ENCODE results near the gene PDIA3. TPM values are rescaled to one million over a fixed set of nuclear protein-coding genes. Genes with fewer than 3 reads are reported as not detected.
"Not testable (repeated sequence)": the region's sequence is repeated elsewhere in the genome, so short reads cannot be mapped to it uniquely, and the experiment has no call there.

PDIA3 gene
- 330 TPM for total RNA-seq
- long read RNA-seq, transcript PDIA3-201 (13 exons, 3,727 nt) = major isoform, 504 of 537 reads
- long read RNA-seq, partial matches to known transcripts = 14 of 537 reads
- long read RNA-seq, other reads (novel, unspliced or antisense) = 19 of 537 reads

DNA sequence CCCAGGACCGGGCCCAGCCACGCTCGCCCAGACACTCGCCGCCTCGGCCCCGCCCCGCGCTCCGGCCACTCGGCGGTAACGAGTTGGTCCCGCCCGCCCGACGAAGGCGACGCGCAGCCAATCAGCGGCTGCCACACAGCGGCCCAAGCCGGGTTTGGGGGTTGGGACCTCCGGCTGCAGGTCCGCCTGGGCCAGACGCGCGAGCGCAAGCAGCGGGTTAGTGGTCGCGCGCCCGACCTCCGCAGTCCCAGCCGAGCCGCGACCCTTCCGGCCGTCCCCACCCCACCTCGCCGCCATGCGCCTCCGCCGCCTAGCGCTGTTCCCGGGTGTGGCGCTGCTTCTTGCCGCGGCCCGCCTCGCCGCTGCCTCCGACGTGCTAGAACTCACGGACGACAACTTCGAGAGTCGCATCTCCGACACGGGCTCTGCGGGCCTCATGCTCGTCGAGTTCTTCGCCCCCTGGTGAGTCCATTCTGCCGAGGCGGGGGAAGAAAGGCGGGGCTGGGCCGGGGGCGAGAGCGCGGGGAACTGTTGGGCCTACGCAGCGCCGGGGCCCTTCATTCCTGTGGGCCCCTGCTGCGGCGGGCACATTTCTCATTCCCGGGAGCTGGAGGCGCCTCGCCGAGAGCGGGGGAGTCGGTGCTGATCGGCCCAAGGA, at the start of gene PDIA3:
Gene PDIA3 (plus strand): TSS at position 194 of the 658 bp plus-strand sequence. CDS start 102 bp downstream, at position 296.
- H3K4me1 ChIP-seq = peaks cover 42% of the 10 kb centered on the region
- H3K27me3 ChIP-seq (ENCODE audit: low read depth); H3K9me3 ChIP-seq; intact Hi-C loops (cut with DNase I); H3K36me3 ChIP-seq: not testable (repeated sequence)
- TF ChIP-seq, protein P1, sequence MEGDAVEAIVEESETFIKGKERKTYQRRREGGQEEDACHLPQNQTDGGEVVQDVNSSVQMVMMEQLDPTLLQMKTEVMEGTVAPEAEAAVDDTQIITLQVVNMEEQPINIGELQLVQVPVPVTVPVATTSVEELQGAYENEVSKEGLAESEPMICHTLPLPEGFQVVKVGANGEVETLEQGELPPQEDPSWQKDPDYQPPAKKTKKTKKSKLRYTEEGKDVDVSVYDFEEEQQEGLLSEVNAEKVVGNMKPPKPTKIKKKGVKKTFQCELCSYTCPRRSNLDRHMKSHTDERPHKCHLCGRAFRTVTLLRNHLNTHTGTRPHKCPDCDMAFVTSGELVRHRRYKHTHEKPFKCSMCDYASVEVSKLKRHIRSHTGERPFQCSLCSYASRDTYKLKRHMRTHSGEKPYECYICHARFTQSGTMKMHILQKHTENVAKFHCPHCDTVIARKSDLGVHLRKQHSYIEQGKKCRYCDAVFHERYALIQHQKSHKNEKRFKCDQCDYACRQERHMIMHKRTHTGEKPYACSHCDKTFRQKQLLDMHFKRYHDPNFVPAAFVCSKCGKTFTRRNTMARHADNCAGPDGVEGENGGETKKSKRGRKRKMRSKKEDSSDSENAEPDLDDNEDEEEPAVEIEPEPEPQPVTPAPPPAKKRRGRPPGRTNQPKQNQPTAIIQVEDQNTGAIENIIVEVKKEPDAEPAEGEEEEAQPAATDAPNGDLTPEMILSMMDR (IDR thresholded peaks at IDR 0.05) = peak; percentile 10
- peak within 1 kb of the TSS; percentile 79 for H3K4me3 ChIP-seq
- peak within 1 kb of the TSS; percentile 97 for H3K27ac ChIP-seq
- peak; percentile 95 for DNase-seq
- ATAC-seq = peak; percentile 98 to 99

DNA sequence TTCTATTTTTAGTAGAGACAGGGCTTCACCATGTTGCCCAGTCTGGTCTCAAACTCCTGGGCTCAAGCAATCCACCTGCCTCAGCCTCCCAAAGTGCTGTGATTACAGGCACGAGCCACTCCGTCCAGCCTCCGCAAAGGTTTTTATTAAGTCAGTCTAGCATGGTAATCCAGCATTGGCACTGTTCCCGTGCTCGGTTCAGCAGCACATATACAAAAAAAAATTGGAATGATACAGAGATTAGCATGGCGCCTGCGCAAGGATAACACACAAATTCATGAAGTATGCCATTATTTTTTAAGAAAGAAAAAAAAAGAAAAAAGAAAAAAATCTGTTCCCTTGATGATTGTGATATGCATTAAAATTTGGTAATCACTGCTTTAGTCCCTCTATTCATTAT, 44.1 kb upstream of the PDIA3 start:
- no peaks in the 10 kb centered on the region for H3K4me1 ChIP-seq
- no peak for DNase-seq
- no peak overlapping the region for H3K4me3 ChIP-seq
- H3K27me3 ChIP-seq (ENCODE audit: low read depth) = no peaks in the 10 kb centered on the region
- H3K27ac ChIP-seq = no peak overlapping the region
- ATAC-seq = no peak
- H3K36me3 ChIP-seq = no peaks in the 10 kb centered on the region
- TF ChIP-seq, protein P1 (IDR thresholded peaks at IDR 0.05) = no peak
- intact Hi-C loops (cut with DNase I) = no loop called here
- H3K9me3 ChIP-seq = no peaks in the 10 kb centered on the region

DNA sequence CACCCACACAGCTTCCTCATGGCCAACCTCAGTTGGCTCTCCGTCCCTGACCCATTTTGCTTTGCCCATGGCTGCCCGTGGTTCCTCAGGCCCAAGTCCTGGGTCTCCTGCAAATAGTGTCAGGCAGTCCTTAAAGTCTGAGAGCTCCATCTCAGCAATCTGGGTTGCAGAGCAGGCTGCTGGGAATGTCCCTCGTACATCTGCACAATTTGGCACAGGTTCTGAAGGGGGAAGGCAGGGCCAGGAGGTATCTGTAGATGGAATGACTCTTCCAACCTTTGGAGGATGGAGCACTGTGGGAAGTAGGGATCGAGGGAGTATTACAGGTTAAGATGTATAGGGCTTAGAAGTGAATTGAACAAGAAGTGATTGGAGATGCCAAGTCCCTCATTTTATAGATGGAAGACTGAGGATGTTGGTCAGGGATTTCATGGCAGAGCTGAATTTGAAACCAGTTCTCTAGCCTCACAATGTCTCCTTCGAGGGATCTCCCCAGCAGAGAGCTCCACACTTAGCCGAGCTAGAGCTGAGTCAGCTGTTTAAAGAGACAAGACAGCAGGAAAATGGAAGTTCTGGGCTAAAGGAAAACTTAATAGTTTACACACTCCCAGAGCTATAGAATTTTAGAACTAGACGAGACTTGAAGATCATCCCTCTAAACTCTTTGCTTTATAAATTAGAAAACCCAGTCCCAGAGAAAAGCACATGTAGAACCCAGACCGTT, 43.4 kb upstream of the PDIA3 start:
- intact Hi-C loops (cut with DNase I) = no loop called here
- H3K4me3 ChIP-seq = no peak overlapping the region
- DNase-seq (no peak), ATAC-seq (no peak)
- TF ChIP-seq, protein P1 (IDR thresholded peaks at IDR 0.05) = no peak
- no peaks in the 10 kb centered on the region for H3K9me3 ChIP-seq
- no peaks in the 10 kb centered on the region for H3K36me3 ChIP-seq
- no peak overlapping the region for H3K27ac ChIP-seq
- H3K27me3 ChIP-seq (ENCODE audit: low read depth) = no peaks in the 10 kb centered on the region
- H3K4me1 ChIP-seq = no peaks in the 10 kb centered on the region

DNA sequence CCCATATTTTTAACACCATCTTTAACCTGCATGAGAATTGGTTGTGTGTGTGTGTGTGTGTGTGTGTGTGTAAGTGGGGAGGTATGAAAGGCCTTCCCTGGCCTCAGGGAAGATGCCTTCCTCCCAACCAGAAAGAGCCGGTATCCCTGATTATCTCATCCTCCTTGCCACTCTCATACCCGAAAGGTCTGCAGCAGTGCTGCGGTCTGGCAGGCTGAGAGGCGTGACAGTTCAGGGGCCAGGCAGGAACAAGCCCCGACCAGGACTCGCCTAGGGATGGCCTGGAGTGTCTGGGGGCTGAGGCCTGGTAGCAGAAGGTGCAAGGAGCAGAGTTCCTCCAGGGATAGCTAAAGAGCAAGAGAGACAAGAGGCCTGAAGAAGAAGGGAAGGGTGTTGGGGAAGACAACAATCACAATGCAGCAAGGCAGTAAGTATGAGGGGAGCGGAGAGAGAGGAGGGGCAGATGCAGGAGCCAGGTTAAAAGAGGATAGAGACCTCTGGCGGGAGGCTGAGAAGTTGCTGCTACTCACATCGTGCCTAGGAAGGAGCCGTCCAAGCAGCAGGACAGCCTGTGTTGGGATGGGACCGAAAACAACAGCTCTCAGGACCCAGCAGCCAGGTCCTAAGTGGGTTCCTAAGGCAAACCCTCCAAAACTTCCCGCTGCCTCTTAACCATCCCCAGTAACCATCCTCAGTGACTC, 35.7 kb upstream of the PDIA3 start:
- intact Hi-C loops (cut with DNase I); H3K4me1 ChIP-seq; H3K4me3 ChIP-seq; H3K9me3 ChIP-seq; DNase-seq; ATAC-seq; H3K36me3 ChIP-seq; H3K27me3 ChIP-seq (ENCODE audit: low read depth); H3K27ac ChIP-seq: not testable (repeated sequence)

DNA sequence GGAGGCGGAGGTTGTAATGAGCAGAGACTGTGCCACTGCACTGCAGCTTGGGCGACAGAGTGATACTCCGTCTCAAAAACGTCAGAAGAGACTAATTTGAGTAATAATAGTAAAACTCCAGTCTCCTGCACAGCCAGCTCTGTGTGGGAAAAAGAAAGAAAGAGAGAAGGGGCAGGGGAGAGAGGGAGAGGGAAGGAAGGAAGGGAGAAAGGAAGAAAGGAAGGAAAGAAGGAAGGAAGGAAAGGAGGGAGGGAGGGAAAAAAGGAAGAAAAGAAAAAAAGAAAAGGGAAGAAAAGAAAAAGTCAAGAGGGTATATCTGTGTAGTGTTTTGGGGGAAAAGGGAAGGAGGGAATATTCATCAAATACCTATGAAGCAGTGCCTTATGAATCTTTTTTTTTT, 23.1 kb upstream of the PDIA3 start:
- no peak for DNase-seq
- no peaks in the 10 kb centered on the region for H3K36me3 ChIP-seq
- no peaks in the 10 kb centered on the region for H3K27me3 ChIP-seq (ENCODE audit: low read depth)
- H3K4me1 ChIP-seq = no peaks in the 10 kb centered on the region
- intact Hi-C loops (cut with DNase I) = no loop called here
- H3K27ac ChIP-seq = no peak overlapping the region
- H3K9me3 ChIP-seq = no peaks in the 10 kb centered on the region
- TF ChIP-seq, protein P1 (IDR thresholded peaks at IDR 0.05) = no peak
- ATAC-seq = no peak
- no peak overlapping the region for H3K4me3 ChIP-seq

DNA sequence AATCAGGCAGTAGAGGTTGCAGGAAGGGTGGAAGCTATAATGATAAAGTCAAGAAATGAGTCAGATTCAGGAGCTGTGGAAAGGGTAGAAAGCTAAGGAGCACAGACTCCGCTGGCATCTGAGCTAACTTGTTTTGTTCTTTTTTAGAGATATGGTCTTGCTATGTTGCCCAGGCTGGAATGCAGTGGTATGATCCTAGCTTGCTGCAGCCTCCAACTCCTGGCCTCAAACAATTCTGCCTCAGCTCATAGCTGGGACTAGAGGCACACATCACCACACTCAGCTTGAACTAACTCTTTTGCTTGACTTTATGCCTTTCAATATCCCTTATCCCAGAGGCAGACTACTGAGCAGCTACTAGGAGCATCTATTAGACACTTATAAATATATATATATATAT, 19.9 kb upstream of the PDIA3 start:
- H3K4me3 ChIP-seq; H3K36me3 ChIP-seq; H3K27ac ChIP-seq; DNase-seq; ATAC-seq; H3K4me1 ChIP-seq; H3K9me3 ChIP-seq; intact Hi-C loops (cut with DNase I); H3K27me3 ChIP-seq (ENCODE audit: low read depth): not testable (repeated sequence)

DNA sequence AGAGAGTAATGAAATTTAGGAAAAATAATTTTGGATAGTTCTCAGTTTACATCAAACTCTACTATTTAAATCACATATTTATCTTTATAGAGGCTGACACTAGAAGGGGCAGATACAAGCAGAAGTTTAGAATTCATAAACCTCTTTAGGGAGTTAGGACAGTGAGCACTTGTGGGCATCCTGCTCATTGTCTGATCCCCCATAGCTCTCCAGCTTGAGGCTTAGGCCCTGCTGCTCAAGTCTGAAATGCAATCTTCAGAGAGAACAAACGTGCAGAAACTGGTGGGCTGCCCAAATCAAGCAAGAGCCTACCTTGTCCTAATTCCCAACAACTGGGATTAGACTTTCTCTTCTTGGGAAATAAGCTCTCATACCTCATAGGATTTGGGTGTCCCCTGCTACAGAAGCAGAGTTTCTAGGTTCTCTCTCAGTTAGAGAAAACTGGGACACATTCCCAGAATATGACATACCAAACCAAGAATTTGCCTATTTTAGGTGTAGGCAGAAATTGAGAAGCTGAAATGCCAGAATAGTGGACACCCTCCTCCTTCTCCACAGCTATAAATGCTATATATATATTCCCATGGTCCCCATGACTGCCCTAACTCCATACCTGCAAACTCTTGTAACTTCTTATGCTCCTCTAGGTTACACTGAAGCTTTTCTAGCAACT, 18.0 kb upstream of the PDIA3 start:
- H3K36me3 ChIP-seq; H3K4me1 ChIP-seq; H3K9me3 ChIP-seq; H3K27me3 ChIP-seq (ENCODE audit: low read depth); intact Hi-C loops (cut with DNase I); H3K27ac ChIP-seq; ATAC-seq; H3K4me3 ChIP-seq; DNase-seq: not testable (repeated sequence)
